ENCODE results near the gene TMEM123. TPM values are rescaled to one million over a fixed set of nuclear protein-coding genes. Genes with fewer than 3 reads are reported as not detected.

The TMEM123 gene
- total and polyA plus RNA-seq, 2 of the 13 experiments (the other 11 are each of a cell fraction or from before 2014, with no cell fraction given), result 365 to 2,761 TPM

DNA sequence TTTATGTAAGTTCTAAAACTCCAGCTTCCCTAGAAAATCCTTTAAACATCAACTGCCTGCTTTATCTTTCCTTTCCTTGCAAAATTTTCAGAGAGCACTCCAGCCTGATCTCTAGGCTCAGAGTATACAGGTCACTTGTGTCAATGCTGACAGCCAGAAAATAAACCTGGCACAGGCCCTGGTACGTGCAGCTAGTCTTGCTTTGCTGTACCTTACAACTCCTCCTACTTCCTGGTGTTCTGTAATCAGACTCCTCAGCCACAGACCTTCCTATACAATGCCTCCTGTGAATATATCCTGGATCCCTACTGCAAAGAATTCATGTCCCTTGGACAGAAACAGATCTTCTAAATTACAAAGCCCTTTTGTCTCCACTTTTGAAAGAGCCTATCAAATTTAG lies 24.2 kb upstream of the TMEM123 start (continued):
- TF ChIP-seq, protein P1, sequence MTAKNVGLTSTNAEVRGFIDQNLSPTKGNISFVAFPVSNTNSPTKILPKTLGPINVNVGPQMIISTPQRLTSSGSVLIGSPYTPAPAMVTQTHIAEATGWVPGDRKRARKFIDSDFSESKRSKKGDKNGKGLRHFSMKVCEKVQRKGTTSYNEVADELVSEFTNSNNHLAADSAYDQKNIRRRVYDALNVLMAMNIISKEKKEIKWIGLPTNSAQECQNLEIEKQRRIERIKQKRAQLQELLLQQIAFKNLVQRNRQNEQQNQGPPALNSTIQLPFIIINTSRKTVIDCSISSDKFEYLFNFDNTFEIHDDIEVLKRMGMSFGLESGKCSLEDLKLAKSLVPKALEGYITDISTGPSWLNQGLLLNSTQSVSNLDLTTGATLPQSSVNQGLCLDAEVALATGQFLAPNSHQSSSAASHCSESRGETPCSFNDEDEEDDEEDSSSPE (CRISPR knock-in tag; IDR thresholded peaks at IDR 0.05), result no peak
- TF ChIP-seq, protein P2, sequence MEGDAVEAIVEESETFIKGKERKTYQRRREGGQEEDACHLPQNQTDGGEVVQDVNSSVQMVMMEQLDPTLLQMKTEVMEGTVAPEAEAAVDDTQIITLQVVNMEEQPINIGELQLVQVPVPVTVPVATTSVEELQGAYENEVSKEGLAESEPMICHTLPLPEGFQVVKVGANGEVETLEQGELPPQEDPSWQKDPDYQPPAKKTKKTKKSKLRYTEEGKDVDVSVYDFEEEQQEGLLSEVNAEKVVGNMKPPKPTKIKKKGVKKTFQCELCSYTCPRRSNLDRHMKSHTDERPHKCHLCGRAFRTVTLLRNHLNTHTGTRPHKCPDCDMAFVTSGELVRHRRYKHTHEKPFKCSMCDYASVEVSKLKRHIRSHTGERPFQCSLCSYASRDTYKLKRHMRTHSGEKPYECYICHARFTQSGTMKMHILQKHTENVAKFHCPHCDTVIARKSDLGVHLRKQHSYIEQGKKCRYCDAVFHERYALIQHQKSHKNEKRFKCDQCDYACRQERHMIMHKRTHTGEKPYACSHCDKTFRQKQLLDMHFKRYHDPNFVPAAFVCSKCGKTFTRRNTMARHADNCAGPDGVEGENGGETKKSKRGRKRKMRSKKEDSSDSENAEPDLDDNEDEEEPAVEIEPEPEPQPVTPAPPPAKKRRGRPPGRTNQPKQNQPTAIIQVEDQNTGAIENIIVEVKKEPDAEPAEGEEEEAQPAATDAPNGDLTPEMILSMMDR (CRISPR knock-in tag; IDR thresholded peaks at IDR 0.05), result no peak
- TF ChIP-seq, protein P3, sequence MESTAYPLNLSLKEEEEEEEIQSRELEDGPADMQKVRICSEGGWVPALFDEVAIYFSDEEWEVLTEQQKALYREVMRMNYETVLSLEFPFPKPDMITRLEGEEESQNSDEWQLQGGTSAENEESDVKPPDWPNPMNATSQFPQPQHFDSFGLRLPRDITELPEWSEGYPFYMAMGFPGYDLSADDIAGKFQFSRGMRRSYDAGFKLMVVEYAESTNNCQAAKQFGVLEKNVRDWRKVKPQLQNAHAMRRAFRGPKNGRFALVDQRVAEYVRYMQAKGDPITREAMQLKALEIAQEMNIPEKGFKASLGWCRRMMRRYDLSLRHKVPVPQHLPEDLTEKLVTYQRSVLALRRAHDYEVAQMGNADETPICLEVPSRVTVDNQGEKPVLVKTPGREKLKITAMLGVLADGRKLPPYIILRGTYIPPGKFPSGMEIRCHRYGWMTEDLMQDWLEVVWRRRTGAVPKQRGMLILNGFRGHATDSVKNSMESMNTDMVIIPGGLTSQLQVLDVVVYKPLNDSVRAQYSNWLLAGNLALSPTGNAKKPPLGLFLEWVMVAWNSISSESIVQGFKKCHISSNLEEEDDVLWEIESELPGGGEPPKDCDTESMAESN (CRISPR knock-in tag; conservative IDR thresholded peaks at IDR 0.05), result no peak
- TF ChIP-seq RXRB (CRISPR knock-in tag; IDR thresholded peaks at IDR 0.05; ENCODE audit: borderline replicate concordance) (peak; percentile 87; the same call in 1 of the 2 replicates), ISL2 (CRISPR knock-in tag; IDR thresholded peaks at IDR 0.05) (peak; percentile 81; the same call in 1 of the 2 replicates), ZNF460 (CRISPR knock-in tag; IDR thresholded peaks at IDR 0.05; ENCODE audit: borderline replicate concordance) (no peak), KDM1A (CRISPR knock-in tag; IDR thresholded peaks at IDR 0.05) (no peak), ZNF616 (CRISPR knock-in tag; IDR thresholded peaks at IDR 0.05; ENCODE audit: low read depth) (0 out of 2 replicates have a peak, but pooled peaks have one; percentile 51), ZNF850 (CRISPR knock-in tag; conservative IDR thresholded peaks at IDR 0.05) (no peak), ZNF761 (CRISPR knock-in tag; conservative IDR thresholded peaks at IDR 0.05) (0 out of 2 replicates have a peak, but pooled peaks have one; percentile 77), KLF16 (CRISPR knock-in tag; IDR thresholded peaks at IDR 0.05) (0 out of 4 replicates have a peak, but pooled peaks of 1 of the 2 experiments have one; percentile 49), PLRG1 (conservative IDR thresholded peaks at IDR 0.05) (no peak), MTF2 (CRISPR knock-in tag; IDR thresholded peaks at IDR 0.05; ENCODE audit: borderline replicate concordance) (no peak)
- TF ChIP-seq, protein P4, sequence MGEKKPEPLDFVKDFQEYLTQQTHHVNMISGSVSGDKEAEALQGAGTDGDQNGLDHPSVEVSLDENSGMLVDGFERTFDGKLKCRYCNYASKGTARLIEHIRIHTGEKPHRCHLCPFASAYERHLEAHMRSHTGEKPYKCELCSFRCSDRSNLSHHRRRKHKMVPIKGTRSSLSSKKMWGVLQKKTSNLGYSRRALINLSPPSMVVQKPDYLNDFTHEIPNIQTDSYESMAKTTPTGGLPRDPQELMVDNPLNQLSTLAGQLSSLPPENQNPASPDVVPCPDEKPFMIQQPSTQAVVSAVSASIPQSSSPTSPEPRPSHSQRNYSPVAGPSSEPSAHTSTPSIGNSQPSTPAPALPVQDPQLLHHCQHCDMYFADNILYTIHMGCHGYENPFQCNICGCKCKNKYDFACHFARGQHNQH (CRISPR knock-in tag; IDR thresholded peaks at IDR 0.05), result peak; percentile 90
- TF ChIP-seq, protein P5, sequence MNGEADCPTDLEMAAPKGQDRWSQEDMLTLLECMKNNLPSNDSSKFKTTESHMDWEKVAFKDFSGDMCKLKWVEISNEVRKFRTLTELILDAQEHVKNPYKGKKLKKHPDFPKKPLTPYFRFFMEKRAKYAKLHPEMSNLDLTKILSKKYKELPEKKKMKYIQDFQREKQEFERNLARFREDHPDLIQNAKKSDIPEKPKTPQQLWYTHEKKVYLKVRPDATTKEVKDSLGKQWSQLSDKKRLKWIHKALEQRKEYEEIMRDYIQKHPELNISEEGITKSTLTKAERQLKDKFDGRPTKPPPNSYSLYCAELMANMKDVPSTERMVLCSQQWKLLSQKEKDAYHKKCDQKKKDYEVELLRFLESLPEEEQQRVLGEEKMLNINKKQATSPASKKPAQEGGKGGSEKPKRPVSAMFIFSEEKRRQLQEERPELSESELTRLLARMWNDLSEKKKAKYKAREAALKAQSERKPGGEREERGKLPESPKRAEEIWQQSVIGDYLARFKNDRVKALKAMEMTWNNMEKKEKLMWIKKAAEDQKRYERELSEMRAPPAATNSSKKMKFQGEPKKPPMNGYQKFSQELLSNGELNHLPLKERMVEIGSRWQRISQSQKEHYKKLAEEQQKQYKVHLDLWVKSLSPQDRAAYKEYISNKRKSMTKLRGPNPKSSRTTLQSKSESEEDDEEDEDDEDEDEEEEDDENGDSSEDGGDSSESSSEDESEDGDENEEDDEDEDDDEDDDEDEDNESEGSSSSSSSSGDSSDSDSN (CRISPR knock-in tag; IDR thresholded peaks at IDR 0.05), result peak; percentile 18; the same call in 1 of the 2 replicates
- TF ChIP-seq, protein P6, sequence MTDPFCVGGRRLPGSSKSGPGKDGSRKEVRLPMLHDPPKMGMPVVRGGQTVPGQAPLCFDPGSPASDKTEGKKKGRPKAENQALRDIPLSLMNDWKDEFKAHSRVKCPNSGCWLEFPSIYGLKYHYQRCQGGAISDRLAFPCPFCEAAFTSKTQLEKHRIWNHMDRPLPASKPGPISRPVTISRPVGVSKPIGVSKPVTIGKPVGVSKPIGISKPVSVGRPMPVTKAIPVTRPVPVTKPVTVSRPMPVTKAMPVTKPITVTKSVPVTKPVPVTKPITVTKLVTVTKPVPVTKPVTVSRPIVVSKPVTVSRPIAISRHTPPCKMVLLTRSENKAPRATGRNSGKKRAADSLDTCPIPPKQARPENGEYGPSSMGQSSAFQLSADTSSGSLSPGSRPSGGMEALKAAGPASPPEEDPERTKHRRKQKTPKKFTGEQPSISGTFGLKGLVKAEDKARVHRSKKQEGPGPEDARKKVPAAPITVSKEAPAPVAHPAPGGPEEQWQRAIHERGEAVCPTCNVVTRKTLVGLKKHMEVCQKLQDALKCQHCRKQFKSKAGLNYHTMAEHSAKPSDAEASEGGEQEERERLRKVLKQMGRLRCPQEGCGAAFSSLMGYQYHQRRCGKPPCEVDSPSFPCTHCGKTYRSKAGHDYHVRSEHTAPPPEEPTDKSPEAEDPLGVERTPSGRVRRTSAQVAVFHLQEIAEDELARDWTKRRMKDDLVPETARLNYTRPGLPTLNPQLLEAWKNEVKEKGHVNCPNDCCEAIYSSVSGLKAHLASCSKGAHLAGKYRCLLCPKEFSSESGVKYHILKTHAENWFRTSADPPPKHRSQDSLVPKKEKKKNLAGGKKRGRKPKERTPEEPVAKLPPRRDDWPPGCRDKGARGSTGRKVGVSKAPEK (CRISPR knock-in tag; IDR thresholded peaks at IDR 0.05; ENCODE audit: borderline replicate concordance), result no peak
- TF ChIP-seq, protein P7, sequence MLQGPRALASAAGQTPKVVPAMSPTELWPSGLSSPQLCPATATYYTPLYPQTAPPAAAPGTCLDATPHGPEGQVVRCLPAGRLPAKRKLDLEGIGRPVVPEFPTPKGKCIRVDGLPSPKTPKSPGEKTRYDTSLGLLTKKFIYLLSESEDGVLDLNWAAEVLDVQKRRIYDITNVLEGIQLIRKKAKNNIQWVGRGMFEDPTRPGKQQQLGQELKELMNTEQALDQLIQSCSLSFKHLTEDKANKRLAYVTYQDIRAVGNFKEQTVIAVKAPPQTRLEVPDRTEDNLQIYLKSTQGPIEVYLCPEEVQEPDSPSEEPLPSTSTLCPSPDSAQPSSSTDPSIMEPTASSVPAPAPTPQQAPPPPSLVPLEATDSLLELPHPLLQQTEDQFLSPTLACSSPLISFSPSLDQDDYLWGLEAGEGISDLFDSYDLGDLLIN (CRISPR knock-in tag; IDR thresholded peaks at IDR 0.05; ENCODE audit: borderline replicate concordance), result no peak

Measured in HepG2 (cell line).